ENCODE results near the gene GPX3.

- TF ChIP-seq CTCF (IDR thresholded peaks at IDR 0.05) (no peak), POLR2A (IDR thresholded peaks at IDR 0.05) (no peak)
Measured at GRCh38 chr5:151041577-151042268, 21.3 kb downstream of the GPX3 start.

Measured in thyroid gland (tissue), 4 donors.